Measurements from ENCODE around the gene PRKCB. TPM values are rescaled to one million over a fixed set of nuclear protein-coding genes. Genes with fewer than 3 reads are reported as not detected.

PRKCB gene
- total RNA-seq, 1 donor from 2014 or later, result 28.7 TPM

DNA sequence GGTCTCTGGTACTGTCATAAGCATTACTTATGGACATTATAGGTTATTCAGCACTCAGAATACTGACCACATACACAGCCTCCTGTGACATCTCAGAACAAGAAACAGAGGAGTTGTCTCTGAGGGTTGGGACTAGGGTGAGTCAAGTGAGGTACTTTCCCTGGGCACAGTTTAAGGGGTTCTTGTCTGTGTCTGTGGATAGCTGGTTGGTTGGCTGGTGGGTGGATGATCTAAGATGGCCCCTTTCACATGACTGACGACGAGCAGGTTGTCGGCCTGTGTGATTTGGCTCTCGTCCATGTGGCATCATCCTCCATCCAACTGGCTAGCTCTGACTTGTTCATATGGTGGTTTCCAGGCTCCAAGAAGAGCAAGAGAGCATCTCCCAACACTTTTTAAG, 163.9 kb downstream of the PRKCB start:
- H3K4me3 Mint-ChIP-seq (ENCODE audit: unreplicated experiment), result no peak overlapping the region
- H3K27ac Mint-ChIP-seq (ENCODE audit: unreplicated experiment), result no peak overlapping the region
- H3K9me3 Mint-ChIP-seq (ENCODE audit: unreplicated experiment), result no peaks in the 10 kb centered on the region
- TF ChIP-seq, protein P1, sequence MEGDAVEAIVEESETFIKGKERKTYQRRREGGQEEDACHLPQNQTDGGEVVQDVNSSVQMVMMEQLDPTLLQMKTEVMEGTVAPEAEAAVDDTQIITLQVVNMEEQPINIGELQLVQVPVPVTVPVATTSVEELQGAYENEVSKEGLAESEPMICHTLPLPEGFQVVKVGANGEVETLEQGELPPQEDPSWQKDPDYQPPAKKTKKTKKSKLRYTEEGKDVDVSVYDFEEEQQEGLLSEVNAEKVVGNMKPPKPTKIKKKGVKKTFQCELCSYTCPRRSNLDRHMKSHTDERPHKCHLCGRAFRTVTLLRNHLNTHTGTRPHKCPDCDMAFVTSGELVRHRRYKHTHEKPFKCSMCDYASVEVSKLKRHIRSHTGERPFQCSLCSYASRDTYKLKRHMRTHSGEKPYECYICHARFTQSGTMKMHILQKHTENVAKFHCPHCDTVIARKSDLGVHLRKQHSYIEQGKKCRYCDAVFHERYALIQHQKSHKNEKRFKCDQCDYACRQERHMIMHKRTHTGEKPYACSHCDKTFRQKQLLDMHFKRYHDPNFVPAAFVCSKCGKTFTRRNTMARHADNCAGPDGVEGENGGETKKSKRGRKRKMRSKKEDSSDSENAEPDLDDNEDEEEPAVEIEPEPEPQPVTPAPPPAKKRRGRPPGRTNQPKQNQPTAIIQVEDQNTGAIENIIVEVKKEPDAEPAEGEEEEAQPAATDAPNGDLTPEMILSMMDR (IDR thresholded peaks at IDR 0.05; ENCODE audit: unreplicated experiment), result no peak
- no peaks in the 10 kb centered on the region for H3K4me1 Mint-ChIP-seq (ENCODE audit: unreplicated experiment)
- no peaks in the 10 kb centered on the region for H3K27me3 Mint-ChIP-seq (ENCODE audit: unreplicated experiment)
- no peaks in the 10 kb centered on the region for H3K36me3 Mint-ChIP-seq (ENCODE audit: low read depth, unreplicated experiment)
- DNase-seq (ENCODE audit: low spot score), result no peak

DNA sequence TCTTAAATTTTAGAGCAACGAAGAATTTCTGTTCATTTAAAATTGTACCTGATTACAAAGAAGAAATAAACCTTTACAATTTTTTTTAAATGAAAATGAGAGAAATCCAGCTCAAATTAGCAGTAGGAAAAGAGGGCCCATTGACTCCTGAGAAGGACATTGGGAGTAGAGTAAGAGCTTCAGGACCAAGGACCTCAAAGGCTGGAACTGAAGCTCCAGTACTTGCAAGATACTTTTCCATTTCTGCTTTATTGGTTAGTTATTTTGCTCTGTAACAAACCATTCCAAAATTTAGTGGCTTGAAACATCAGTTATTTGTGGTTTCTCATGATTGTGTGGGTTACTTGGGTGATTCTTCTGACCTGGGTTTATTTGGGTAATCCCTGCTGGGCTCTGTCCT, 165.9 kb downstream of the PRKCB start:
- TF ChIP-seq, protein P1 (IDR thresholded peaks at IDR 0.05; ENCODE audit: unreplicated experiment), result no peak
- no peak for DNase-seq (ENCODE audit: low spot score)
- H3K4me3 Mint-ChIP-seq (ENCODE audit: unreplicated experiment), result no peak overlapping the region

DNA sequence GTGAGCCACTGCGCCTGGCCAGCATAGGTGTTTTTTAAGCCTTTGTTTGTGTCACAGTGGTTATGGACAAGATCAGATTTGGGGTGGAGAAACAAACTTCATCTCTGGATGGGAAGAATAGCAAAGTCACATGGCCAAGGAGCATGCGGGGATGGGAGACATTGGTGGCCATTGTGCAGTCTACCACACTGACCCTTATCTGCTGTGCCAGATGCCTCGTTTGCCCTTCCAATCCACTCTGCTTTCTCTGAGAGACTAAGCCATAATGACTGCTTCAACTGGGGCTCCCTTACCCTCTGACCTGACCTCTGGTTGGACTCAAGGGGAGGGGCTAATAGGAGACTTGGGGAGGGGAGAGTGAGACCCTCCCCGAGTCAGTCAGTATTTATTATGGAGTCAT, 166.8 kb downstream of the PRKCB start:
- Mint-ChIP-seq H3K9me3 (ENCODE audit: unreplicated experiment) (no peaks in the 10 kb centered on the region), H3K4me3 (ENCODE audit: unreplicated experiment) (no peak overlapping the region), H3K27ac (ENCODE audit: unreplicated experiment) (no peak overlapping the region), H3K36me3 (ENCODE audit: low read depth, unreplicated experiment) (no peaks in the 10 kb centered on the region), H3K27me3 (ENCODE audit: unreplicated experiment) (no peaks in the 10 kb centered on the region), H3K4me1 (ENCODE audit: unreplicated experiment) (peaks cover 7% of the 10 kb centered on the region)
- no peak for DNase-seq (ENCODE audit: low spot score)
- TF ChIP-seq, protein P1 (IDR thresholded peaks at IDR 0.05; ENCODE audit: unreplicated experiment), result no peak

More for the DNA sequence above, 165.9 kb downstream of the PRKCB start:
- no peaks in the 10 kb centered on the region for H3K36me3 Mint-ChIP-seq (ENCODE audit: low read depth, unreplicated experiment)
- H3K27ac Mint-ChIP-seq (ENCODE audit: unreplicated experiment), result no peak overlapping the region
- peaks cover 7% of the 10 kb centered on the region for H3K4me1 Mint-ChIP-seq (ENCODE audit: unreplicated experiment)
- no peaks in the 10 kb centered on the region for H3K9me3 Mint-ChIP-seq (ENCODE audit: unreplicated experiment)
- H3K27me3 Mint-ChIP-seq (ENCODE audit: unreplicated experiment), result no peaks in the 10 kb centered on the region

DNA sequence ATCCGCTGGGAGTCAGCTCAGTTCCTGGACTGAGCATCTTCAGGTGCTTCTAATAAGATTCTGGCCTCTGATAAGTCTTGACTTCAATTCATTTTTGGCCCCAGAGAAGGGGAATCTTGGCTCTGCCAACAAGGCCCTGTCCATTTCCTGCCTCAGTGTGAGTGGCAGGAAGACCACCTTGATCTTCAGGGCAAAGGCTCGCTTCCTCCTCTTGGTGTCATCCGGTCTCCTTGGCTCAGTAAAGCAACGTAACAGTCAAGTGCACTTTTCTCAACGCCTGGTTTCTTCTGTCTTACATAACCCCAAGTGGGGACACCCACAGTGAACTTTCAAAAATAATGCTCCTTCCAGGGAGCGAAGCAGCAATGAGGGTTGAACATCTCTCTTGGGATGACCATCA, 169.8 kb downstream of the PRKCB start:
- DNase-seq (ENCODE audit: low spot score), result no peak
- no peaks in the 10 kb centered on the region for H3K9me3 Mint-ChIP-seq (ENCODE audit: unreplicated experiment)
- H3K27ac Mint-ChIP-seq (ENCODE audit: unreplicated experiment), result no peak overlapping the region
- H3K4me1 Mint-ChIP-seq (ENCODE audit: unreplicated experiment), result peaks cover 8% of the 10 kb centered on the region
- H3K27me3 Mint-ChIP-seq (ENCODE audit: unreplicated experiment), result peaks cover 3% of the 10 kb centered on the region
- TF ChIP-seq, protein P1 (IDR thresholded peaks at IDR 0.05; ENCODE audit: unreplicated experiment), result no peak
- H3K4me3 Mint-ChIP-seq (ENCODE audit: unreplicated experiment), result no peak overlapping the region
- no peaks in the 10 kb centered on the region for H3K36me3 Mint-ChIP-seq (ENCODE audit: low read depth, unreplicated experiment)

DNA sequence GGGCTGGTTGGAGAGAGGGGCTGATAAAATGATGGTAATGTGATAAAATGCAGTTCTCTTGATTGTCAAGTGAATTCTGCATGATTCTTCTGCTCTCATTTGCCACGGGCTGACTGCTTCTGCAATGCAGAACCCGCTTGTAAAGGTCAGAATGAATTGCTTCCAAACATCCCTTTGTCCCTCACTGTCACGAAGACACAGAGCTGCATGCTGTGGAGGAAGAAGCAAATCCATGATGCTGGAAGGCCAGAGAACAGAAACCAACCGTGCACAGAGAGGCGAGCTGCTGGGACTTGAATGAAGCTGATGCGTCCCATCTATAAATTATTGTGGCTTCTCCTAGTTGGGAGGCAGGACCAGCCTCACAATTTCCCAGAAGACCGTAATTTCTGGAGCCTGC, 171.6 kb downstream of the PRKCB start:
- Mint-ChIP-seq H3K9me3 (ENCODE audit: unreplicated experiment) (no peaks in the 10 kb centered on the region), H3K27ac (ENCODE audit: unreplicated experiment) (no peak overlapping the region), H3K36me3 (ENCODE audit: low read depth, unreplicated experiment) (no peaks in the 10 kb centered on the region), H3K4me1 (ENCODE audit: unreplicated experiment) (peaks cover 11% of the 10 kb centered on the region), H3K4me3 (ENCODE audit: unreplicated experiment) (no peak overlapping the region), H3K27me3 (ENCODE audit: unreplicated experiment) (peaks cover 6% of the 10 kb centered on the region)
- TF ChIP-seq, protein P1 (IDR thresholded peaks at IDR 0.05; ENCODE audit: unreplicated experiment), result no peak
- DNase-seq (ENCODE audit: low spot score), result no peak
